PC-9 (cell line): ENCODE results near the gene ZNF431. TPM values are rescaled to one million over a fixed set of nuclear protein-coding genes. Genes with fewer than 3 reads are reported as not detected.
"Not testable (repeated sequence)": the region's sequence is repeated elsewhere in the genome, so short reads cannot be mapped to it uniquely, and the experiment has no call there.

Experiments used
- BruUV-seq: library from RNA; stranded (reverse); fragments of 400-500 nt; replicated peaks from 2 replicates; lab custom pipeline; 2021; lab: Mats Ljungman, UMichigan
- CTCF ChIA-PET: fragments of 300-600 bp; sonication (Branson Sonifier 250); formaldehyde crosslinking; loops from one replicate; lab custom pipeline; 2022; ENCODE audit warnings: antibody characterized with exemption; lab: Charles Lee
- POLR2A ChIA-PET: fragments of 300-600 bp; sonication (Branson Sonifier 250); formaldehyde crosslinking; loops from one replicate; lab custom pipeline; 2022; ENCODE audit warnings: antibody characterized with exemption; ENCODE audit not compliant: unreplicated experiment; lab: Charles Lee
- DNase-seq, 2 experiments: peaks; one replicate each; pipeline versions ENCODE4 v3.0.0 to v3.0.0-alpha.2; 2015 to 2022; ENCODE audit warnings: mixed read lengths in 1 of 2
- H2AFZ ChIP-seq: fragments of 200-600 bp; sonication (generic); 2 replicates; pipeline ENCODE4 v1.8.1; 2017; ENCODE audit warnings: antibody characterized with exemption
- H3F3A ChIP-seq: fragments of 200-600 bp; sonication (generic); 2 replicates; pipeline ENCODE4 v1.8.1; 2017; ENCODE audit warnings: antibody characterized with exemption, mild to moderate bottlenecking, low read depth; ENCODE audit not compliant: insufficient read depth
- H3K27ac ChIP-seq: fragments of 200-600 bp; sonication (generic); 2 replicates; pipeline ENCODE4 v1.6.1; 2016; ENCODE audit warnings: mixed run types
- H3K27me3 ChIP-seq: fragments of 200-600 bp; sonication (generic); 2 replicates; pipeline ENCODE4 v1.6.1; 2016; ENCODE audit warnings: low read depth, mixed run types; ENCODE audit not compliant: insufficient read depth
- H3K36me3 ChIP-seq: fragments of 200-600 bp; sonication (generic); 2 replicates; pipeline ENCODE4 v1.6.1; 2016; ENCODE audit warnings: low read depth, mixed run types
- H3K4me1 ChIP-seq: fragments of 200-600 bp; sonication (generic); replicated peaks from 2 replicates; pipeline ENCODE4 v1.6.1; 2016; ENCODE audit warnings: mixed run types; ENCODE audit not compliant: insufficient read depth
- H3K4me2 ChIP-seq: fragments of 200-600 bp; sonication (generic); 2 replicates; pipeline ENCODE4 v1.6.1; 2017; ENCODE audit warnings: mixed run types
- H3K4me3 ChIP-seq: fragments of 200-600 bp; sonication (generic); 2 replicates; pipeline ENCODE4 v1.6.1; 2016; ENCODE audit warnings: mixed run types
- H3K79me2 ChIP-seq: fragments of 200-600 bp; sonication (generic); 2 replicates; pipeline ENCODE4 v1.6.1; 2017; ENCODE audit warnings: low read depth, mixed run types
- H3K9me2 ChIP-seq: fragments of 200-600 bp; sonication (generic); 2 replicates; pipeline ENCODE4 v1.8.1; 2017; ENCODE audit warnings: mild to moderate bottlenecking; ENCODE audit not compliant: insufficient read depth
- H3K9me3 ChIP-seq: fragments of 200-600 bp; sonication (generic); 2 replicates; pipeline ENCODE4 v1.8.1; 2016; ENCODE audit warnings: low read depth; ENCODE audit not compliant: insufficient read depth
- H4K20me1 ChIP-seq: fragments of 200-600 bp; sonication (generic); 2 replicates; pipeline ENCODE4 v1.8.1; 2017; ENCODE audit not compliant: insufficient read depth
- EZH2 ChIP-seq: fragments of 200-600 bp; sonication (generic); IDR thresholded peaks from 2 replicates; pipeline ENCODE4 v1.8.0; 2017; ENCODE audit warnings: antibody characterized with exemption, low read depth
- intact Hi-C: fragments of 100-400 bp; cut with micrococcal nuclease; formaldehyde crosslinking; loops from one replicate; pipeline ENCODE4 v1.10.0; 2022; ENCODE audit not compliant: unreplicated experiment
- total RNA-seq: library from RNA; stranded (reverse); gene quantifications from 2 replicates; pipeline ENCODE4 v1.2.3, GENCODE V29; 2021
- TF ChIP-seq, protein P1 (sequence below): fragments of 200-600 bp; sonication (generic); conservative IDR thresholded peaks from 2 replicates; pipeline ENCODE4 v1.6.1; 2017; ENCODE audit warnings: mixed run types, antibody characterized with exemption, mild to moderate bottlenecking, moderate library complexity

ZNF431 gene
- total RNA-seq, 1 experiment from 2014 or later, result 19.0 TPM

DNA sequence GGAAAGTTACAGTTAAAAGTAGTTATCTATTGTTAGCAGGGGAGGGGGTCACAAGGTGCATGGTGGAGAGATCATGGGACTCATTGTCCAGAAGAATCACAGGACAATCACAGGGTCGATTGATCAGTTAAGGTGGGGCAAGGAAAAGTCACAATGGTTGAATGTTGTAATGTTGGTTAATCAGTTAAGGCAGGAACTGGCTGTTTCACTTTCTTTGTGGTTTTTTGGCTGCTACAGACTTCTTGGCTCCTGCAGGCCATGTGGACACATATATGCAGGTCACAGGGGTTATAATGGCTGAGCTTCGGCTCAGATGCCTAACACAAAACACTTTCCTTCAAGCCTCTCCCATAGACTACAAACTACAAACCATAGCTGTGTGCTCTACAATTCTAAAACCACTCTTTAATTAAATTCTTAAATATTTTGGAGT lies 6.9 kb upstream of the ZNF431 start:
- TF ChIP-seq, protein P1, sequence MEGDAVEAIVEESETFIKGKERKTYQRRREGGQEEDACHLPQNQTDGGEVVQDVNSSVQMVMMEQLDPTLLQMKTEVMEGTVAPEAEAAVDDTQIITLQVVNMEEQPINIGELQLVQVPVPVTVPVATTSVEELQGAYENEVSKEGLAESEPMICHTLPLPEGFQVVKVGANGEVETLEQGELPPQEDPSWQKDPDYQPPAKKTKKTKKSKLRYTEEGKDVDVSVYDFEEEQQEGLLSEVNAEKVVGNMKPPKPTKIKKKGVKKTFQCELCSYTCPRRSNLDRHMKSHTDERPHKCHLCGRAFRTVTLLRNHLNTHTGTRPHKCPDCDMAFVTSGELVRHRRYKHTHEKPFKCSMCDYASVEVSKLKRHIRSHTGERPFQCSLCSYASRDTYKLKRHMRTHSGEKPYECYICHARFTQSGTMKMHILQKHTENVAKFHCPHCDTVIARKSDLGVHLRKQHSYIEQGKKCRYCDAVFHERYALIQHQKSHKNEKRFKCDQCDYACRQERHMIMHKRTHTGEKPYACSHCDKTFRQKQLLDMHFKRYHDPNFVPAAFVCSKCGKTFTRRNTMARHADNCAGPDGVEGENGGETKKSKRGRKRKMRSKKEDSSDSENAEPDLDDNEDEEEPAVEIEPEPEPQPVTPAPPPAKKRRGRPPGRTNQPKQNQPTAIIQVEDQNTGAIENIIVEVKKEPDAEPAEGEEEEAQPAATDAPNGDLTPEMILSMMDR, result no peak
- DNase-seq, result no peak

DNA sequence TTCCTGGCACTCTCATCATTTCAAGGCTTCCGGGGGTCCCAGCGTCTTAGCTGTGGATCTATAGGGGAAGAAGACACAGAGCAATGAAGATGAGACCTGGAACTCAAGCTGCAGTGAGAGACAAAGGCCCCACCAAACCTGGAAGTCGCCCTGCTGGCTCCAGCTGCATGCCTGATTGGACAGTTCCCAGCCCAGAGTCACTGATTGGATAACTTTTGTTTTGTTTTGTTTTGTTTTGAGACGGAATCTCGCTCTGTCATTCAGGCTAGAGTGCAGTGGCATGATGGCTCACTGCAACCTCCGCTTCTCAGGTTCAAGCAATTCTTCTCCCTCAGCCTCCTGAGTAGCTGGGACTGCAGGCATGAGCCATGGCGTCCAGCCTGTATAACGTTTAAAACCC lies 6.4 kb upstream of the ZNF431 start:
- Histone ChIP-seq H3K9me3 (peaks cover 4% of the 10 kb centered on the region; the same call in 1 of the 2 replicates), H3F3A (no peaks in the 10 kb centered on the region), H2AFZ (no peak overlapping the region), H3K4me2 (no peak overlapping the region), H3K27me3 (no peaks in the 10 kb centered on the region), H3K9me2 (no peaks in the 10 kb centered on the region), H4K20me1 (no peaks in the 10 kb centered on the region), H3K27ac (no peak overlapping the region), H3K36me3 (no peaks in the 10 kb centered on the region), H3K79me2 (no peaks in the 10 kb centered on the region), H3K4me3 (no peak overlapping the region), H3K4me1 (no peaks in the 10 kb centered on the region)
- no peak for TF ChIP-seq EZH2
- TF ChIP-seq, protein P1, result no peak
- no TSS peak for BruUV-seq
- POLR2A ChIA-PET, result no interaction called here
- intact Hi-C loops, result no loop called here
- CTCF ChIA-PET, result no interaction called here
- no peak for DNase-seq

More for the DNA sequence above, 6.9 kb upstream of the ZNF431 start:
- no peak overlapping the region for H3K4me3 ChIP-seq
- H3K27ac ChIP-seq, result no peak overlapping the region
- no peak overlapping the region for H3K4me2 ChIP-seq
- CTCF ChIA-PET, result no interaction called here
- no peaks in the 10 kb centered on the region for H3K9me2 ChIP-seq
- H4K20me1 ChIP-seq, result no peaks in the 10 kb centered on the region
- no peak overlapping the region for H2AFZ ChIP-seq
- no peaks in the 10 kb centered on the region for H3K27me3 ChIP-seq
- peaks cover 4% of the 10 kb centered on the region; the same call in 1 of the 2 replicates for H3K9me3 ChIP-seq
- peaks cover 1% of the 10 kb centered on the region; the same call in 1 of the 2 replicates for H3K4me1 ChIP-seq
- H3F3A ChIP-seq, result no peaks in the 10 kb centered on the region
- BruUV-seq, result no TSS peak
- intact Hi-C loops, result no loop called here
- H3K79me2 ChIP-seq, result no peaks in the 10 kb centered on the region
- POLR2A ChIA-PET, result no interaction called here
- no peaks in the 10 kb centered on the region for H3K36me3 ChIP-seq

DNA sequence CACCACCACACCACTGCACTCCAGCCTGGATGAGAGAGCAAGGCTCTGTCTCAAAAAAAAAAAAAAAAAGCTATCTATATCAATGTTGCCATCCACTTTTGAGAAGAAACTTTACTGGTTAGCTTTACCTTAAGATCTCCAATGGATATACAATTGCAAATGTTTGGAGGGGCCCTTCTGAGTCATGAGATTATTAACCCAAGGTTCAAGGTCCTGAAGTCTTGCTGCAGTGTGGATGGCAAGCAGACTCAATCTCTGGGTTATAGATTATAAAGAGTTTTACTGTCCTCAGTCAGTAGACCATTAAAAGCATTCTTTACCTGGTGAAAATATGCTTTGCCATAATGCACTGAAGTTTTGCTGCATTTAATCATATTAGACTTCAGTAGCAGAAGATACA lies 3.7 kb upstream of the ZNF431 start:
- Histone ChIP-seq H3K9me3 (peaks cover 4% of the 10 kb centered on the region; the same call in 1 of the 2 replicates), H3K36me3 (no peaks in the 10 kb centered on the region), H3K79me2 (peaks cover 12% of the 10 kb centered on the region), H3K9me2 (no peaks in the 10 kb centered on the region), H3K27me3 (no peaks in the 10 kb centered on the region), H3K4me2 (no peak overlapping the region), H3F3A (no peaks in the 10 kb centered on the region), H3K4me1 (peaks cover 6% of the 10 kb centered on the region), H2AFZ (no peak overlapping the region), H3K27ac (no peak overlapping the region), H4K20me1 (no peaks in the 10 kb centered on the region), H3K4me3 (no peak overlapping the region)
- no peak for DNase-seq
- POLR2A ChIA-PET, result no interaction called here
- no peak for TF ChIP-seq EZH2
- TF ChIP-seq, protein P1, result no peak
- CTCF ChIA-PET, result no interaction called here
- no TSS peak for BruUV-seq
- intact Hi-C loops, result no loop called here

DNA sequence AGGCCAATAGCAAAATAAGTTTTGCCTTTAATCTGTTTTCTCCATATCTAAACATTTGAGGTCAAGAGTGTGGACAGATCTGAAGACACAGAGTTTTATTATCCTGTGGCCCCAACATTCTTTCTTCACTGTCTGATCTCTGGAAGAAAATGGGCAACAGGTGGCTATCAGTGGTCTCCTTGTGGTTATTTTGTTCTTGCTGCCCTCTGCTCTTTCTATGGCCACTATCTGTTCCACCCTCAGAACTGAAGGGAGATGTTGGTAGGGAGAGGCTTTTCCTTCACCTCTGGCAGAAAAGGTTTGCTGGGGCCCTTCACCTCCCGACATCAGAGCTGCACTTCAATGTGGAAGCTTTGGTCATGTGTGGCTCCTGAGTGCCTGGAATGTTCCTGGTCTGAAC lies 834 bp upstream of the ZNF431 start:
- intact Hi-C loops, result loop anchor here (5.0 kb wide), 2 partner anchors 119 to 219 kb away; partner anchors contain the start of genes ZNF430 and ZNF85
- peaks cover 22% of the 10 kb centered on the region for H3K4me1 ChIP-seq
- peaks cover 19% of the 10 kb centered on the region for H3K36me3 ChIP-seq
- H3K79me2 ChIP-seq, result peaks cover 27% of the 10 kb centered on the region
- H2AFZ ChIP-seq, H3K27ac ChIP-seq, H3K9me3 ChIP-seq, H3K9me2 ChIP-seq, H4K20me1 ChIP-seq, H3K27me3 ChIP-seq, H3K4me2 ChIP-seq, H3K4me3 ChIP-seq, DNase-seq, BruUV-seq, CTCF ChIA-PET: not testable (repeated sequence)
- peaks cover 10% of the 10 kb centered on the region; the same call in 1 of the 2 replicates for H3F3A ChIP-seq
- POLR2A ChIA-PET, result interaction anchor here (0.6 kb wide), 1 partner anchor 44 kb away, joined by 6 read pairs; no protein-coding TSS in a partner anchor
